ENCODE measurements around the gene FAM124A. TPM values are rescaled to one million over a fixed set of nuclear protein-coding genes. Genes with fewer than 3 reads are reported as not detected.

Gene FAM124A
- total RNA-seq, 1 donor from 2014 or later: 1.5 TPM

GRCh38 chr13:51322826-51323225 is 100.6 kb downstream of the FAM124A start:
- H3K36me3 Mint-ChIP-seq (ENCODE audit: insufficient read depth): no peaks in the 10 kb centered on the region
- no peaks in the 10 kb centered on the region for H3K4me1 Mint-ChIP-seq (ENCODE audit: low read depth)
- no peak overlapping the region for H3K27ac Mint-ChIP-seq
- peaks cover 4% of the 10 kb centered on the region for H3K27me3 Mint-ChIP-seq
- no peaks in the 10 kb centered on the region for H3K9me3 Mint-ChIP-seq (ENCODE audit: low read depth)
- no peak overlapping the region for H3K4me3 Mint-ChIP-seq (ENCODE audit: low read depth)
- no peak for TF ChIP-seq CTCF (IDR thresholded peaks at IDR 0.05; ENCODE audit: unreplicated experiment)
- DNase-seq (ENCODE audit: low spot score, unreplicated experiment): no peak

GRCh38 chr13:51323824-51324511 is 101.8 kb downstream of the FAM124A start:
- H3K27me3 Mint-ChIP-seq: peaks cover 4% of the 10 kb centered on the region
- no peaks in the 10 kb centered on the region for H3K4me1 Mint-ChIP-seq (ENCODE audit: low read depth)
- H3K27ac Mint-ChIP-seq: no peak overlapping the region
- no peak for DNase-seq (ENCODE audit: low spot score, unreplicated experiment)
- H3K4me3 Mint-ChIP-seq (ENCODE audit: low read depth): no peak overlapping the region
- H3K36me3 Mint-ChIP-seq (ENCODE audit: insufficient read depth): no peaks in the 10 kb centered on the region
- H3K9me3 Mint-ChIP-seq (ENCODE audit: low read depth): no peaks in the 10 kb centered on the region
- no peak for TF ChIP-seq CTCF (IDR thresholded peaks at IDR 0.05; ENCODE audit: unreplicated experiment)

DNA sequence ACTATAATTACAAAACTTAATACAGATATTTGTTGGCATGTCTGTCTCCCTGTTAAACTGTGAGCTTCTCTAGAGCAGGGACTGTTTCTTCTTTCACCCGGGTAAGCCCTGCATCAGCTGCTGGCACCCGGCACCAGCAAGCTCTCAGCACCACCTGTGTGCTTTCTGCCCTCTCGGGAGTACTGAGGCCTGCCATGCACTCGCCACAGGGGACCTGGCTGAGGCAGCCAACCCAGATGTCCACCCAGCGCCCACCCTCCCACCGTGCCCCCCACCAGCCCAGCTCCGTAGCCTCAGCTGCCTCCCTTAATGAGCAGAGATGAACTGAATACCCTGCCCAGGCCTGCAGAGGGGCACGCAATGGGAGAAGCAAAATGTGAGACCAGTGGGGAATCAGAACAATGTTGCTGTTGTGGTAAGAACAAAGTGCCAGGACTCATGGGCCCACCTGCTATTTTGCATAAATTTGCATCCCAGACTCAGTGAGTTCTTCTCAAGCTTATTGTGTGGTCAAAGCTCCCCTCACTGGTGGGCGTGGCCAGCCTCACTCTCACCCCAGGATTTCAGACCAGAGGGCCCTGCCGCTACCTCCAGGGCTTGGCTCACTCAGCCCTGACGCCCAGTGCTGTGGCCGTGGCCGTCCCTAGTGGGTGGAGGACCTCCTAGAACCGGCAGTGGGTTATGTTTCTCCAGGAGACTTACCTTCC is 102.7 kb downstream of the FAM124A start:
- Mint-ChIP-seq H3K27ac (no peak overlapping the region), H3K4me1 (ENCODE audit: low read depth) (no peaks in the 10 kb centered on the region), H3K9me3 (ENCODE audit: low read depth) (no peaks in the 10 kb centered on the region), H3K36me3 (ENCODE audit: insufficient read depth) (no peaks in the 10 kb centered on the region), H3K4me3 (ENCODE audit: low read depth) (no peak overlapping the region), H3K27me3 (peaks cover 4% of the 10 kb centered on the region)
- no peak for TF ChIP-seq CTCF (IDR thresholded peaks at IDR 0.05; ENCODE audit: unreplicated experiment)
- DNase-seq (ENCODE audit: low spot score, unreplicated experiment): no peak

DNA sequence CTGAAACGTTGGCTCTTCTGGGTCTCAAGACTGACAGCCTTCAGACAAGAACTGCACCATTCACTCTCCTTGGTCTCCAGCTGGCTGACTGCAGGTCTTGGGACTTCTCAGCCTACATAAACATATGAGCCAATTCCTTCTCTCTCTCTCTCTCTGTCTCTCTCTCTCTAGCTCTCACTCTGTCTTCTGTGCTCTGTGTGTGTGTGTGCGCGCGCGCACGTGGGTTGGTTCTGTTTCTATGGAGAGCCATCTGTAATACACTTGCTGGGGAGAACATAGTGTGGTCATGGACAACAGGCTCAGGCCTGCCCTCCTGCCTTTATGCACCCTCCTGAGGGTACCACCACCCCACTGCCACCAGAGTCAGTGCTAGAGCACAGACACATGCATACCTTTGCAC is 103.6 kb downstream of the FAM124A start:
- TF ChIP-seq CTCF (IDR thresholded peaks at IDR 0.05; ENCODE audit: unreplicated experiment): no peak
- H3K27ac Mint-ChIP-seq: no peak overlapping the region
- H3K9me3 Mint-ChIP-seq (ENCODE audit: low read depth): no peaks in the 10 kb centered on the region
- DNase-seq (ENCODE audit: low spot score, unreplicated experiment): no peak
- H3K36me3 Mint-ChIP-seq (ENCODE audit: insufficient read depth): no peaks in the 10 kb centered on the region
- H3K4me1 Mint-ChIP-seq (ENCODE audit: low read depth): no peaks in the 10 kb centered on the region
- H3K4me3 Mint-ChIP-seq (ENCODE audit: low read depth): no peak overlapping the region
- H3K27me3 Mint-ChIP-seq: peaks cover 4% of the 10 kb centered on the region

- Mint-ChIP-seq H3K4me3 (ENCODE audit: low read depth) (no peak overlapping the region), H3K9me3 (ENCODE audit: low read depth) (no peaks in the 10 kb centered on the region), H3K27ac (no peak overlapping the region), H3K36me3 (ENCODE audit: insufficient read depth) (no peaks in the 10 kb centered on the region), H3K4me1 (ENCODE audit: low read depth) (no peaks in the 10 kb centered on the region), H3K27me3 (peaks cover 4% of the 10 kb centered on the region)
- no peak for TF ChIP-seq CTCF (IDR thresholded peaks at IDR 0.05; ENCODE audit: unreplicated experiment)
- no peak for DNase-seq (ENCODE audit: low spot score, unreplicated experiment)
Measured at GRCh38 chr13:51326777-51327176, 104.6 kb downstream of the FAM124A start.

Data from progenitor cell of endocrine pancreas (in vitro differentiated cells).